HTERT RPE-1 (cell line): ENCODE measurements around the gene KIR2DL4.
"Not testable (repeated sequence)": the region's sequence is repeated elsewhere in the genome, so short reads cannot be mapped to it uniquely, and the experiment has no call there.

Experiments
- in situ Hi-C: fragments of 300-500 bp; cut with MboI; formaldehyde crosslinking; loops from 4 replicates; pipeline ENCODE4 v1.14.3; 2020; ENCODE audit warnings: low sequenced_read_pairs

KIR2DL4 gene

GRCh38 chr19:54803410-54803809, at the start of gene KIR2DL4:
Gene KIR2DL4, plus strand, starts transcription at chr19:54803610. Its CDS starts 42 bp downstream, at chr19:54803652.
- in situ Hi-C loops: no loop called here

GRCh38 chr19:54756204-54757110, 47.0 kb upstream of the KIR2DL4 start:
- in situ Hi-C loops: not testable (repeated sequence)

GRCh38 chr19:54758577-54758976, 44.8 kb upstream of the KIR2DL4 start:
- in situ Hi-C loops: not testable (repeated sequence)

- in situ Hi-C loops: not testable (repeated sequence)
Observed at GRCh38 chr19:54764219-54764618, 39.2 kb upstream of the KIR2DL4 start.

GRCh38 chr19:54766464-54766863, 36.9 kb upstream of the KIR2DL4 start:
- in situ Hi-C loops: not testable (repeated sequence)

GRCh38 chr19:54769646-54770045, 33.8 kb upstream of the KIR2DL4 start, which contains the start of gene KIR2DL1:
Gene KIR2DL1, plus strand, starts transcription at chr19:54769793. Its CDS starts 58 bp downstream, at chr19:54769851.
- in situ Hi-C loops: not testable (repeated sequence)

GRCh38 chr19:54770511-54770910, 32.9 kb upstream of the KIR2DL4 start:
- in situ Hi-C loops: not testable (repeated sequence)

- in situ Hi-C loops: not testable (repeated sequence)
Observed at GRCh38 chr19:54771018-54771960, 32.1 kb upstream of the KIR2DL4 start.

GRCh38 chr19:54772666-54773065, 30.7 kb upstream of the KIR2DL4 start:
- in situ Hi-C loops: not testable (repeated sequence)

- in situ Hi-C loops: not testable (repeated sequence)
Observed at GRCh38 chr19:54775095-54775815, 28.2 kb upstream of the KIR2DL4 start.

GRCh38 chr19:54775830-54776229, 27.6 kb upstream of the KIR2DL4 start:
- in situ Hi-C loops: not testable (repeated sequence)

GRCh38 chr19:54777851-54778250, 25.6 kb upstream of the KIR2DL4 start:
- in situ Hi-C loops: not testable (repeated sequence)

GRCh38 chr19:54778896-54779295, 24.5 kb upstream of the KIR2DL4 start:
- in situ Hi-C loops: not testable (repeated sequence)

- in situ Hi-C loops: not testable (repeated sequence)
Observed at GRCh38 chr19:54782916-54783315, 20.5 kb upstream of the KIR2DL4 start.

- in situ Hi-C loops: not testable (repeated sequence)
Observed at GRCh38 chr19:54786091-54786723, 17.2 kb upstream of the KIR2DL4 start.

- in situ Hi-C loops: not testable (repeated sequence)
Observed at GRCh38 chr19:54788154-54788553, 15.3 kb upstream of the KIR2DL4 start.

- in situ Hi-C loops: no loop called here
Observed at GRCh38 chr19:54790711-54791110, 12.7 kb upstream of the KIR2DL4 start.

- in situ Hi-C loops: no loop called here
Observed at GRCh38 chr19:54791476-54791875, 11.9 kb upstream of the KIR2DL4 start.

- in situ Hi-C loops: no loop called here
Observed at GRCh38 chr19:54792814-54793213, 10.6 kb upstream of the KIR2DL4 start.

- in situ Hi-C loops: no loop called here
Observed at GRCh38 chr19:54795758-54796157, 7.7 kb upstream of the KIR2DL4 start.
